Activated CD8-positive, alpha-beta memory T cell treated with anti-CD3 and anti-CD28 coated beads, Interleukin-2, amount 10 ng/mL, durations not matched to agents 7 days and 5 days (primary cell): ENCODE measurements around the gene SETX. TPM values are rescaled to one million over a fixed set of nuclear protein-coding genes. Genes with fewer than 3 reads are reported as not detected.
A peak's percentile ranks its signal among the peaks of the same experiment; 100 is the strongest.
"Not testable (repeated sequence)": the region's sequence is repeated elsewhere in the genome, so short reads cannot be mapped to it uniquely, and the experiment has no call there.

Source experiments
- ATAC-seq: fragments of 150-1000 bp; cut with Tn5 transposase; one replicate; pipeline ENCODE4 v1.10.0; 2021; ENCODE audit warnings: moderate library complexity
- CTCF ChIA-PET: fragments of 350-600 bp; sonication (Branson Sonifier 250); formaldehyde crosslinking; loops from one replicate; lab custom pipeline; 2021; ENCODE audit warnings: antibody characterized with exemption; lab: Charles Lee
- DNase-seq: peaks from one replicate; pipeline ENCODE4 v3.0.0-alpha.2; 2020
- H3K27ac Mint-ChIP-seq: one replicate; pipeline ENCODE4 v1.8.0; 2021; ENCODE audit warnings: mild to moderate bottlenecking, mixed read lengths
- H3K27me3 Mint-ChIP-seq: one replicate; pipeline ENCODE4 v1.8.0; 2021; ENCODE audit warnings: mixed read lengths
- H3K36me3 Mint-ChIP-seq: one replicate; pipeline ENCODE4 v1.8.0; 2021; ENCODE audit warnings: mild to moderate bottlenecking, mixed read lengths
- H3K4me1 Mint-ChIP-seq: one replicate; pipeline ENCODE4 v1.8.0; 2021; ENCODE audit warnings: mixed read lengths
- H3K4me3 Mint-ChIP-seq: one replicate; pipeline ENCODE4 v1.8.0; 2021; ENCODE audit warnings: mild to moderate bottlenecking, moderate library complexity, mixed read lengths
- H3K9me3 Mint-ChIP-seq: one replicate; pipeline ENCODE4 v1.8.0; 2022; ENCODE audit warnings: low read depth, mixed read lengths
- total RNA-seq, 2 experiments: library from RNA; stranded (reverse); gene quantifications; one replicate each; pipeline ENCODE4 v1.2.3, GENCODE V29; 2021

Gene SETX
- total RNA-seq, 2 experiments from 2014 or later = 58.8 to 70.5 TPM

- Mint-ChIP-seq H3K4me1 (peaks cover 20% of the 10 kb centered on the region), H3K36me3 (peaks cover 32% of the 10 kb centered on the region)
- DNase-seq, CTCF ChIA-PET, H3K4me3 Mint-ChIP-seq, H3K9me3 Mint-ChIP-seq, H3K27ac Mint-ChIP-seq, H3K27me3 Mint-ChIP-seq, ATAC-seq: not testable (repeated sequence)
These were observed 23.0 kb upstream of the SETX start for GRCh38 chr9:132377769-132378168.

DNA sequence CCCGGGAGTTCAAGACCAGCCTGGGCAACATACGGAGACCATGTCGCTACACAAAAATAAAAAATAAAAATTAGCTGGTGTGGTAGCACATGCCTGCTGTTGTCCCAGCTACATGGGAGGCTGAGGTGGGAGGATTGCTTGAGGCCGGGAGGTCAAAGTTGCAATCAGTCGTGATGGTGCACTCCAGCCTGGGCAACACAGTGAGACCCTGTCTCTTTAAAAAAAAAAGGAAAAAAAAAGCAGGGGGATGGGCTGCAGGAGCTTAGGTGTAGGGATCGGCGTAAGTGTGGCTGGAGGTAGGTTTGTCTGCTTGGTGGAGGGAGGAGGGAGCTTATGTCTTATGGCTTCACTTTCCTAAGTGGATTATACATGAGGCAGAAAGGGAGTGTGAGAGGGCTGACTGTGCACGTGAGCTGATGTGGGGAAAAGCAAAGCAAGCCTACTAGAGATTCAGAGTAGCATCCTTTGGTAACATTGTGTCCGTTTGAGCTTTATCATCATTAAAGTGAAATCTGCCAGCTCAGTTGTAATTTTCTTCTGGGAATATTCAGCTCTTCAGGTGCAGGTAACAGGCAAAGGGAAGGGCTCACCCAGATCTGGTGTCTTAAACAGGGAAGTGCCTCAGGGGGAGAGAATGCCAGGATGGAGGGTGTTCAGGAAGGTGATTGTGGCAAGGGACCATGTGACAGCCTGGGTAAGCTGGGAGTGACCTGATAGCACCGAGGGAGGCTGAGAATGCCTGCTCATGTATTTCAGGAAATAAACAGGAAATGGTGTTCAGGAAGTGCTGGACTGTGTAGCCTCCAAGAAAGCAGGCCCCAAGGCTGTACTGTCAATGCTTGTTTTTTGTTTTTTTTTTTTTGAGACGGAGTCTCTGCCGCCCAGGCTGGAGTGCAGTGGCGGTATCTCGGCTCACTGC lies 17.6 kb upstream of the SETX start:
- Mint-ChIP-seq H3K27me3 (no peaks in the 10 kb centered on the region), H3K9me3 (no peaks in the 10 kb centered on the region), H3K36me3 (peaks cover 15% of the 10 kb centered on the region), H3K27ac (peak overlapping the region; percentile 66), H3K4me3 (no peak overlapping the region), H3K4me1 (peaks cover 16% of the 10 kb centered on the region)
- DNase-seq (no peak), ATAC-seq (peak; percentile 45)
- CTCF ChIA-PET = interaction anchor here (0.7 to 1.1 kb wide), 4 partner anchors 9 to 113 kb away, joined by 3 to 4 read pairs (median 3); no protein-coding TSS in a partner anchor

- Mint-ChIP-seq H3K36me3 (peaks cover 7% of the 10 kb centered on the region), H3K27me3 (no peaks in the 10 kb centered on the region), H3K4me3 (no peak overlapping the region), H3K27ac (no peak overlapping the region), H3K9me3 (no peaks in the 10 kb centered on the region), H3K4me1 (peaks cover 16% of the 10 kb centered on the region)
- DNase-seq (no peak), ATAC-seq (no peak)
- CTCF ChIA-PET = no interaction called here
These were observed 15.8 kb upstream of the SETX start for GRCh38 chr9:132370592-132370991.

- H3K4me1 Mint-ChIP-seq = peaks cover 16% of the 10 kb centered on the region
- no peak overlapping the region for H3K27ac Mint-ChIP-seq
- CTCF ChIA-PET = no interaction called here
- no peaks in the 10 kb centered on the region for H3K9me3 Mint-ChIP-seq
- ATAC-seq = no peak
- peaks cover 2% of the 10 kb centered on the region for H3K36me3 Mint-ChIP-seq
- no peak for DNase-seq
- no peaks in the 10 kb centered on the region for H3K27me3 Mint-ChIP-seq
- H3K4me3 Mint-ChIP-seq = no peak overlapping the region
These were observed 14.6 kb upstream of the SETX start for GRCh38 chr9:132369421-132369820.

DNA sequence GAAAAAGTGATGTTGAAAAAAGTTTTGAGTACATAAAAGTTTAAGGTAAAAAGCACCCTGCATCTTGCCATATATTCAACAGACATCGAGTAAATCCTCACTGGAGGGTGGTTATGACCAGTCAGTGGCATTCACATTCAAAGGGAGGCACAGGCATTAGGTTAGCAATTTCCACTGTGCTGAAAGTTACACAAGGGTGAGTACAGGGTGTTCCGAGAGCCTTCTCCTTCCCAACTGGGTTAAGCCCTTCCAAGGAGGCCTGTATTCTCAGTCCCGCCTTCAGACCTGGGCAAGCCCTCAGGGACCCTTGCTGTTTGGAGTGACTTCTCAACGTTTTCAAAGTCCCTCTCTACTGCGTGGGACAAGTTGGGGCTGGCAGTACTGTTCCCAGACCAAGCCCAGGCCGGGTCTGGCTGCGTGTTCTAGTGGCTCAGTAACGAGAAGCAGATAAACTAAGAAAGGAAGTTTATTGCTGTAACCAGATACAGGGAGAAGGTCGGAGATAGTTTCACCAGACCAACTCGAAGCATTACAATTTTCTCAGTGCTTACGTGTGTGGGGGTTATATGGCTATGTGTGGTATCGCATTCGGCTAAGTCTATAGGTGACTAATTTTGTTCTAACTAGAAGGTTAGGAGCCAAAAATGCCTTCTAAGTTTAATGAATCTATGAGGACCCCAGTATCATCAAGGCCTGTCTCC lies 13.0 kb upstream of the SETX start:
- Mint-ChIP-seq H3K27me3 (no peaks in the 10 kb centered on the region), H3K9me3 (no peaks in the 10 kb centered on the region), H3K4me3 (no peak overlapping the region), H3K27ac (no peak overlapping the region), H3K4me1 (peaks cover 6% of the 10 kb centered on the region), H3K36me3 (no peaks in the 10 kb centered on the region)
- DNase-seq (no peak), ATAC-seq (no peak)
- CTCF ChIA-PET = interaction anchor here (0.7 to 0.9 kb wide), 2 partner anchors 11 to 13 kb away, joined by 3 to 4 read pairs; partner anchors contain the start of gene SETX

DNA sequence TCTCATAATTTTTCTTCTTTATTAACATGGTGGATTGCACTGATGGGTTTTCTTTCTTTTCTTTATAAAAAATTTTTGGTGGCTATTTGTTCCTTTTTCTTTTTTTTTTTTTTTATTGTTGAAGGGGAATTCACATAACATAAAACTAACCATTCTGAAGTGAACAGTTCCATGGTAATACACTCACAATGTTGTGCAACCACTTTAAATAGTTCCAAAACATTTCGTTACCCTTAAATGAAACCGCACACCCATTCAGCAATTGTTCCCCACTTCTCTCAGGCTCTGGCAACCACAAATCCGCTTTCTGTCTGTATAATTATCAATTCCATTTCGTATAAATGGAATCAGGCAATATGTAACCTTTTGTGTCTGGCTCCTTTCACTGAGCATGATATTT lies 11.7 kb upstream of the SETX start:
- Mint-ChIP-seq H3K9me3 (no peaks in the 10 kb centered on the region), H3K36me3 (no peaks in the 10 kb centered on the region), H3K27ac (no peak overlapping the region), H3K27me3 (no peaks in the 10 kb centered on the region), H3K4me3 (no peak overlapping the region), H3K4me1 (no peaks in the 10 kb centered on the region)
- CTCF ChIA-PET = no interaction called here
- no peak for DNase-seq
- ATAC-seq = no peak

- H3K27ac Mint-ChIP-seq = no peak overlapping the region
- CTCF ChIA-PET = interaction anchor here (1.0 to 1.4 kb wide), 3 partner anchors 11 to 97 kb away, joined by 3 to 5 read pairs (median 3); partner anchors contain the start of gene SETX
These were observed 11.2 kb upstream of the SETX start for GRCh38 chr9:132365986-132366385.

GRCh38 chr9:132364068-132364467 lies 9.3 kb upstream of the SETX start:
- DNase-seq (no peak), ATAC-seq (no peak)
- Mint-ChIP-seq H3K27me3 (no peaks in the 10 kb centered on the region), H3K4me1 (peaks cover 4% of the 10 kb centered on the region), H3K9me3 (no peaks in the 10 kb centered on the region), H3K36me3 (no peaks in the 10 kb centered on the region), H3K27ac (no peak overlapping the region), H3K4me3 (no peak overlapping the region)
- CTCF ChIA-PET = no interaction called here

More at GRCh38 chr9:132365986-132366385, 11.2 kb upstream of the SETX start:
- Mint-ChIP-seq H3K4me1 (no peaks in the 10 kb centered on the region), H3K27me3 (no peaks in the 10 kb centered on the region), H3K36me3 (no peaks in the 10 kb centered on the region), H3K4me3 (no peak overlapping the region), H3K9me3 (no peaks in the 10 kb centered on the region)
- no peak for ATAC-seq
- no peak for DNase-seq

DNA sequence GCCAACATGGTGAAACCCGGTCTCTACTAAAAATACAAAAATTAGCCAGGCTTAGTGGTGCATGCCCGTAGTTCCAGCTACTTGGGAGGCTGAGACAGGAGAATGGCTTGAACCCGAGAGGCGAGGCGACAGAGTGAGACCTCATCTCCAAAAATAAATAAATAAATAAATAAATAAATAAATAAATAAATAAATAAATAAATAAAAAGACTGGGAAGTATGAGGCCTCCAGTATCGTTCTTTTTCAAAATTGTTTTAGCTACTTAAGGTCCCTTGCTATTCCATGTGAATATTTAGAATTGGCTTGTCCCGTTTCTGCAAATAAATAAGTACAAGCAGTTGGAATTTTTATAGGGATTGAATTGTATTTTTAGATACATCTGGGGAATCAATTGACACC lies 3.0 kb upstream of the SETX start:
- DNase-seq (no peak), ATAC-seq (no peak)
- no peak overlapping the region for H3K27ac Mint-ChIP-seq
- CTCF ChIA-PET = no interaction called here
- no peaks in the 10 kb centered on the region for H3K27me3 Mint-ChIP-seq
- no peak overlapping the region for H3K4me3 Mint-ChIP-seq
- peaks cover 22% of the 10 kb centered on the region for H3K4me1 Mint-ChIP-seq
- peaks cover 16% of the 10 kb centered on the region for H3K36me3 Mint-ChIP-seq
- H3K9me3 Mint-ChIP-seq = no peaks in the 10 kb centered on the region

GRCh38 chr9:132356324-132356924 lies 1.6 kb upstream of the SETX start:
- no peak for ATAC-seq
- Mint-ChIP-seq H3K36me3 (peaks cover 28% of the 10 kb centered on the region), H3K4me3 (no peak overlapping the region), H3K9me3 (no peaks in the 10 kb centered on the region), H3K27me3 (no peaks in the 10 kb centered on the region), H3K27ac (no peak overlapping the region), H3K4me1 (peaks cover 35% of the 10 kb centered on the region)
- CTCF ChIA-PET = no interaction called here
- DNase-seq = no peak

DNA sequence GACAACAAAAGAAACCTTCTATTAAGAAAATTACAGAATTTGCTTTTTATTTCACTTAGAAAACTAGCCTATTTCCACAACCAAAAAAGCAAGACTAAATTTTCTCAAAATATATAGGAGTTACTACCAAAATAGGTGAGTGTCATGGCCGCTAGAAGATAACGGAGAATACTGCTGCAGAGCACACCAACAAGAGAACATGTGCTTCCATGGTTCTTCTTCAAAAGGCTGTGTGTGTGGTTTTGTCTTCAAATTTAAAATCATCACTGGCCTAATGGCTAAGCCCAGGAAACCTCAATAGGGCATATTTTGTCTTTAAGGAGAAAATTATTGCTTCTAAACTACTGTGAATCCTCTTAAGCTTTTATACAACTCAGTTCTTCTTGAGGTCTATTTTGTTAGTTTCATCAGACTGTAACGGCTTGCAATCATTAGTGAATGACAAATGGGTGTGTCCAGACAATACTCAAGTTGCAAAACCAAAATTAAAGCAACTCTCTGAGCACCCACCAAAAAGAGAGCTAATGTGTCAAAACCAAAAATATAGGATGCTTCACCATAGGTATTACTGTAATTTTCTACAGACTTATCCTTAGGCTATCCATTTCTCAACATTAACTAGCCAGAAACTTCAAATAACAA lies 3.3 kb downstream of the SETX start:
- H3K4me3 Mint-ChIP-seq = peak overlapping the region; percentile 88
- H3K36me3 Mint-ChIP-seq = peaks cover 53% of the 10 kb centered on the region
- no peak for DNase-seq
- no peak for ATAC-seq
- peak overlapping the region; percentile 82 for H3K27ac Mint-ChIP-seq
- no peaks in the 10 kb centered on the region for H3K27me3 Mint-ChIP-seq
- CTCF ChIA-PET = interaction anchor here (1.0 to 2.0 kb wide), 5 partner anchors 14 to 110 kb away, joined by 3 to 7 read pairs (median 3); no protein-coding TSS in a partner anchor
- no peaks in the 10 kb centered on the region for H3K9me3 Mint-ChIP-seq
- H3K4me1 Mint-ChIP-seq = peaks cover 47% of the 10 kb centered on the region

GRCh38 chr9:132350861-132351315 lies 3.9 kb downstream of the SETX start:
- ATAC-seq (peak; percentile 15), DNase-seq (peak; percentile 64)
- Mint-ChIP-seq H3K9me3 (no peaks in the 10 kb centered on the region), H3K36me3 (peaks cover 60% of the 10 kb centered on the region), H3K4me1 (peaks cover 48% of the 10 kb centered on the region), H3K27ac (peak overlapping the region; percentile 82), H3K4me3 (peak overlapping the region; percentile 88), H3K27me3 (no peaks in the 10 kb centered on the region)
- CTCF ChIA-PET = interaction anchor here (0.7 to 2.0 kb wide), 9 partner anchors 15 to 243 kb away, joined by 3 to 7 read pairs (median 3); no protein-coding TSS in a partner anchor
